Peyer's patch (tissue), 4 donors: Measurements from ENCODE around the gene LRBA. TPM values are rescaled to one million over a fixed set of nuclear protein-coding genes. Genes with fewer than 3 reads are reported as not detected.
"Not testable (repeated sequence)": the region's sequence is repeated elsewhere in the genome, so short reads cannot be mapped to it uniquely, and the experiment has no call there.

Source experiments
- DNase-seq, 3 donors: peaks; one replicate each; pipeline ENCODE4 v3.0.0-alpha.2; 2017 to 2019
- H3K27ac ChIP-seq, 4 donors: fragments of 200-600 bp; sonication (generic); one replicate each; pipeline ENCODE4 v1.5.1; 2016 to 2019
- H3K27me3 ChIP-seq, 2 donors: fragments of 200-600 bp; sonication (generic); one replicate each; pipeline ENCODE4 v1.5.1; 2019
- H3K36me3 ChIP-seq, 3 donors: fragments of 200-600 bp; sonication (generic); one replicate each; pipeline ENCODE4 v1.5.1; 2016 to 2019
- H3K4me1 ChIP-seq, 4 donors: fragments of 200-600 bp; sonication (generic); one replicate each; pipeline ENCODE4 v1.5.1; 2016 to 2019
- H3K4me3 ChIP-seq, 4 donors: fragments of 200-600 bp; sonication (generic); 1 replicate in 3 of 4; 2 replicates in 1 of 4; pipeline ENCODE4 v1.5.1; 2016 to 2019; ENCODE audit warnings: mild to moderate bottlenecking in 1 of 4
- H3K9me3 ChIP-seq, 4 donors: fragments of 200-600 bp; sonication (generic); one replicate each; pipeline ENCODE4 v1.5.1; 2016 to 2019; ENCODE audit warnings: mild to moderate bottlenecking in 1 of 4
- CTCF ChIP-seq, 6 experiments: fragments of 450-650 bp in 4 of 6; fragments of 200-600 bp in 2 of 6; sonication (generic) in 1 of 6; IDR thresholded peaks; one replicate each; pipeline ENCODE4 v1.5.1; 2017 to 2019; ENCODE audit warnings: antibody characterized with exemption in 6 of 6, mild to moderate bottlenecking in 3 of 6, moderate library complexity in 1 of 6
- POLR2A ChIP-seq, 2 donors: fragments of 450-650 bp; IDR thresholded peaks; one replicate each; pipeline ENCODE4 v1.5.1; 2017; ENCODE audit warnings: antibody characterized with exemption in 2 of 2, mild to moderate bottlenecking in 2 of 2, moderate library complexity in 2 of 2
- total RNA-seq, 4 donors: library from RNA; depleted of rRNA; stranded (reverse); fragments of >200 nt; gene quantifications; one replicate each; pipeline ENCODE4 v1.1.0, GENCODE V29; 2016

The LRBA gene
- 100 to 1,000 TPM in 2 of 4 donors, 10 to 100 TPM in 2; 71.5 to 120 (median 91.7) TPM for total RNA-seq

- peak within 1 kb of the TSS; percentile 99 to 100 (median 99) for H3K27ac ChIP-seq
- no peaks in the 10 kb centered on the region for H3K9me3 ChIP-seq
- peaks cover 0 to 26% (median 6%) of the 10 kb centered on the region in 4 donors for H3K4me1 ChIP-seq
- no peaks in the 10 kb centered on the region for H3K27me3 ChIP-seq
- peak; percentile 91 to 95 (median 91) for DNase-seq
- no peaks in the 10 kb centered on the region for H3K36me3 ChIP-seq
- TF ChIP-seq CTCF (IDR thresholded peaks at IDR 0.05) (no peak), POLR2A (IDR thresholded peaks at IDR 0.05) (peak in 1 of 2 donors; percentile 76)
- H3K4me3 ChIP-seq: peak within 1 kb of the TSS; percentile 91 to 100 (median 98)
These were observed at the start of gene LRBA for GRCh38 chr4:151014521-151015458. TSS of gene LRBA (minus strand) at chr4:151015284. CDS start at chr4:151014642, 642 bp downstream.

- H3K36me3 ChIP-seq, H3K4me1 ChIP-seq, H3K4me3 ChIP-seq, H3K9me3 ChIP-seq, H3K27me3 ChIP-seq, DNase-seq, H3K27ac ChIP-seq: not testable (repeated sequence)
These were observed 48.1 kb upstream of the LRBA start for GRCh38 chr4:151063143-151063542.

- Histone ChIP-seq H3K36me3 (no peaks in the 10 kb centered on the region), H3K4me3 (no peak overlapping the region), H3K27ac (no peak overlapping the region), H3K27me3 (no peaks in the 10 kb centered on the region), H3K9me3 (no peaks in the 10 kb centered on the region), H3K4me1 (no peaks in the 10 kb centered on the region)
- no peak for DNase-seq
- TF ChIP-seq POLR2A (IDR thresholded peaks at IDR 0.05) (no peak), CTCF (IDR thresholded peaks at IDR 0.05) (no peak)
These were observed 40.5 kb upstream of the LRBA start for GRCh38 chr4:151055539-151055938.

GRCh38 chr4:151052785-151053184, 37.7 kb upstream of the LRBA start:
- H3K27me3 ChIP-seq: no peaks in the 10 kb centered on the region
- no peaks in the 10 kb centered on the region for H3K4me1 ChIP-seq
- DNase-seq: no peak
- no peak overlapping the region for H3K4me3 ChIP-seq
- H3K9me3 ChIP-seq: no peaks in the 10 kb centered on the region
- no peak for TF ChIP-seq CTCF (IDR thresholded peaks at IDR 0.05)
- TF ChIP-seq POLR2A (IDR thresholded peaks at IDR 0.05): no peak
- no peak overlapping the region for H3K27ac ChIP-seq
- H3K36me3 ChIP-seq: no peaks in the 10 kb centered on the region

- no peaks in the 10 kb centered on the region for H3K36me3 ChIP-seq
- H3K27ac ChIP-seq: no peak overlapping the region
- no peak for DNase-seq
- no peaks in the 10 kb centered on the region for H3K4me1 ChIP-seq
- no peaks in the 10 kb centered on the region for H3K9me3 ChIP-seq
- H3K4me3 ChIP-seq: no peak overlapping the region
- H3K27me3 ChIP-seq: no peaks in the 10 kb centered on the region
- TF ChIP-seq CTCF (IDR thresholded peaks at IDR 0.05): no peak
- TF ChIP-seq POLR2A (IDR thresholded peaks at IDR 0.05): no peak
These were observed 34.4 kb upstream of the LRBA start for GRCh38 chr4:151049430-151049884.

- H3K27ac ChIP-seq: no peak overlapping the region
These were observed 33.8 kb upstream of the LRBA start for GRCh38 chr4:151048913-151049312.

More at GRCh38 chr4:151048913-151049312, 33.8 kb upstream of the LRBA start:
- Histone ChIP-seq H3K36me3 (no peaks in the 10 kb centered on the region), H3K27me3 (no peaks in the 10 kb centered on the region), H3K4me3 (no peak overlapping the region), H3K9me3 (no peaks in the 10 kb centered on the region), H3K4me1 (no peaks in the 10 kb centered on the region)
- DNase-seq: no peak
- TF ChIP-seq POLR2A (IDR thresholded peaks at IDR 0.05) (no peak), CTCF (IDR thresholded peaks at IDR 0.05) (no peak)
